Karpas-422 (cell line): ENCODE results near the gene SLC5A2. TPM values are rescaled to one million over a fixed set of nuclear protein-coding genes. Genes with fewer than 3 reads are reported as not detected.
"Not testable (repeated sequence)": the region's sequence is repeated elsewhere in the genome, so short reads cannot be mapped to it uniquely, and the experiment has no call there.

Experiments used
- DNase-seq: peaks from one replicate; pipeline ENCODE4 v3.0.0-alpha.2; 2015
- H2AFZ ChIP-seq: fragments of 200-600 bp; sonication (generic); 2 replicates; pipeline ENCODE4 v1.6.1; 2014; ENCODE audit warnings: antibody characterized with exemption, low read length, mixed read lengths
- H3K27ac ChIP-seq: fragments of 200-600 bp; sonication (generic); 2 replicates; pipeline ENCODE4 v1.5.1; 2014; ENCODE audit warnings: mild to moderate bottlenecking, low read length, moderate library complexity
- H3K27me3 ChIP-seq: fragments of 200-600 bp; sonication (generic); 2 replicates; pipeline ENCODE4 v1.6.1; 2014; ENCODE audit warnings: low read length, mixed read lengths
- H3K36me3 ChIP-seq: fragments of 200-600 bp; sonication (generic); 2 replicates; pipeline ENCODE4 v1.6.1; 2014; ENCODE audit warnings: low read length, mixed read lengths; ENCODE audit not compliant: insufficient read depth
- H3K4me1 ChIP-seq: fragments of 200-600 bp; sonication (generic); 2 replicates; pipeline ENCODE4 v1.6.1; 2014; ENCODE audit warnings: mild to moderate bottlenecking, low read length, mixed read lengths
- H3K4me2 ChIP-seq: fragments of 200-600 bp; sonication (generic); 2 replicates; pipeline ENCODE4 v1.6.1; 2014; ENCODE audit warnings: low read length, low read depth, mild to moderate bottlenecking; ENCODE audit not compliant: poor library complexity, severe bottlenecking
- H3K4me3 ChIP-seq: fragments of 200-600 bp; sonication (generic); 2 replicates; pipeline ENCODE4 v1.5.1; 2014; ENCODE audit warnings: mild to moderate bottlenecking, antibody characterized with exemption, low read length, mixed read lengths
- H3K79me2 ChIP-seq: fragments of 200-600 bp; sonication (generic); 2 replicates; pipeline ENCODE4 v1.6.1; 2014; ENCODE audit warnings: mild to moderate bottlenecking, low read length, mixed read lengths
- H3K9ac ChIP-seq: fragments of 200-600 bp; sonication (generic); 2 replicates; pipeline ENCODE4 v1.6.0; 2014; ENCODE audit warnings: low read length
- H3K9me2 ChIP-seq: fragments of 200-600 bp; sonication (generic), shearing (Covaris generic); replicated peaks from 2 replicates; pipeline ENCODE4 v1.6.0; 2014; ENCODE audit warnings: mild to moderate bottlenecking, low read length, moderate library complexity; ENCODE audit not compliant: insufficient read depth
- H3K9me3 ChIP-seq: fragments of 300-700, 200-600 bp; sonication (generic); 2 replicates; pipeline ENCODE4 v1.6.1; 2014; ENCODE audit warnings: low read length, mixed read lengths
- H4K20me1 ChIP-seq: fragments of 200-600 bp; sonication (generic); 2 replicates; pipeline ENCODE4 v1.6.1; 2014; ENCODE audit warnings: mild to moderate bottlenecking, antibody characterized with exemption, low read length, low read depth; ENCODE audit not compliant: insufficient read depth
- total RNA-seq: library from RNA; depleted of rRNA; stranded (reverse); fragments of >200 nt; shearing (Covaris generic); gene quantifications from 2 replicates; pipeline ENCODE4 v1.2.3, GENCODE V29; 2014; ENCODE audit warnings: low replicate concordance

Gene SLC5A2
- total RNA-seq, 1 experiment from 2014 or later = not detected

GRCh38 chr16:31517800-31518402 lies 35.0 kb downstream of the SLC5A2 start:
- no peaks in the 10 kb centered on the region for H3K79me2 ChIP-seq
- no peak overlapping the region for H2AFZ ChIP-seq
- no peaks in the 10 kb centered on the region for H3K9me3 ChIP-seq
- no peak overlapping the region for H3K4me3 ChIP-seq
- no peak overlapping the region for H3K4me2 ChIP-seq
- no peaks in the 10 kb centered on the region for H3K27me3 ChIP-seq
- peak; percentile 27 for DNase-seq
- H3K27ac ChIP-seq = no peak overlapping the region
- H4K20me1 ChIP-seq = no peaks in the 10 kb centered on the region
- H3K9me2 ChIP-seq = no peaks in the 10 kb centered on the region
- H3K4me1 ChIP-seq = no peaks in the 10 kb centered on the region
- H3K9ac ChIP-seq = no peak overlapping the region
- H3K36me3 ChIP-seq = no peaks in the 10 kb centered on the region

- Histone ChIP-seq H4K20me1 (no peaks in the 10 kb centered on the region), H3K4me2 (no peak overlapping the region), H3K4me1 (no peaks in the 10 kb centered on the region), H3K27me3 (no peaks in the 10 kb centered on the region), H3K36me3 (no peaks in the 10 kb centered on the region), H3K79me2 (no peaks in the 10 kb centered on the region), H3K9ac (no peak overlapping the region), H3K9me3 (no peaks in the 10 kb centered on the region), H3K4me3 (no peak overlapping the region), H3K27ac (no peak overlapping the region), H3K9me2 (no peaks in the 10 kb centered on the region), H2AFZ (no peak overlapping the region)
- peak; percentile 11 for DNase-seq
Observed at GRCh38 chr16:31519759-31520431, 37.0 kb downstream of the SLC5A2 start.

GRCh38 chr16:31521368-31521767 lies 38.4 kb downstream of the SLC5A2 start:
- Histone ChIP-seq H3K27ac (no peak overlapping the region), H3K9me2 (no peaks in the 10 kb centered on the region), H4K20me1 (no peaks in the 10 kb centered on the region), H3K36me3 (no peaks in the 10 kb centered on the region), H3K9me3 (no peaks in the 10 kb centered on the region), H2AFZ (no peak overlapping the region), H3K4me3 (no peak overlapping the region), H3K4me2 (no peak overlapping the region), H3K27me3 (no peaks in the 10 kb centered on the region), H3K79me2 (no peaks in the 10 kb centered on the region), H3K4me1 (no peaks in the 10 kb centered on the region), H3K9ac (no peak overlapping the region)
- no peak for DNase-seq

GRCh38 chr16:31522071-31522470 lies 39.1 kb downstream of the SLC5A2 start:
- Histone ChIP-seq H3K4me1 (no peaks in the 10 kb centered on the region), H3K36me3 (no peaks in the 10 kb centered on the region), H3K9me3 (no peaks in the 10 kb centered on the region), H3K4me2 (no peak overlapping the region), H4K20me1 (no peaks in the 10 kb centered on the region), H3K27ac (no peak overlapping the region), H3K9ac (no peak overlapping the region), H2AFZ (no peak overlapping the region), H3K4me3 (no peak overlapping the region), H3K9me2 (no peaks in the 10 kb centered on the region), H3K27me3 (no peaks in the 10 kb centered on the region), H3K79me2 (no peaks in the 10 kb centered on the region)
- DNase-seq = peak; percentile 12

GRCh38 chr16:31523768-31524167 lies 40.8 kb downstream of the SLC5A2 start:
- not testable (repeated sequence) for H2AFZ ChIP-seq, H3K4me3 ChIP-seq, H3K36me3 ChIP-seq, H4K20me1 ChIP-seq, H3K79me2 ChIP-seq, H3K4me2 ChIP-seq, H3K27ac ChIP-seq, H3K9me3 ChIP-seq, H3K4me1 ChIP-seq, H3K9ac ChIP-seq, H3K27me3 ChIP-seq, DNase-seq, H3K9me2 ChIP-seq

GRCh38 chr16:31525113-31525512 lies 42.2 kb downstream of the SLC5A2 start:
- Histone ChIP-seq H4K20me1 (no peaks in the 10 kb centered on the region), H3K4me1 (no peaks in the 10 kb centered on the region), H3K27ac (no peak overlapping the region), H3K9me3 (no peaks in the 10 kb centered on the region), H3K4me2 (no peak overlapping the region), H3K27me3 (no peaks in the 10 kb centered on the region), H3K36me3 (no peaks in the 10 kb centered on the region), H3K79me2 (no peaks in the 10 kb centered on the region), H3K9me2 (no peaks in the 10 kb centered on the region), H3K9ac (no peak overlapping the region), H2AFZ (no peak overlapping the region), H3K4me3 (no peak overlapping the region)
- no peak for DNase-seq

GRCh38 chr16:31527734-31528274 lies 44.9 kb downstream of the SLC5A2 start, which contains the start of gene AHSP:
Gene AHSP (plus strand): TSS chr16:31527900. CDS start chr16:31528140, 240 bp downstream.
- Histone ChIP-seq H3K36me3 (no peaks in the 10 kb centered on the region), H3K9ac (no peak within 1 kb of the TSS), H3K9me2 (no peaks in the 10 kb centered on the region), H3K4me1 (no peaks in the 10 kb centered on the region), H3K4me2 (no peak within 1 kb of the TSS), H4K20me1 (no peaks in the 10 kb centered on the region), H3K27me3 (no peaks in the 10 kb centered on the region), H3K9me3 (no peaks in the 10 kb centered on the region), H2AFZ (no peak within 1 kb of the TSS), H3K4me3 (no peak within 1 kb of the TSS), H3K27ac (no peak within 1 kb of the TSS), H3K79me2 (no peaks in the 10 kb centered on the region)
- DNase-seq = no peak

- Histone ChIP-seq H3K9ac (no peak overlapping the region), H3K4me3 (no peak overlapping the region), H3K27ac (no peak overlapping the region), H3K4me1 (no peaks in the 10 kb centered on the region), H3K9me2 (no peaks in the 10 kb centered on the region), H3K27me3 (no peaks in the 10 kb centered on the region), H4K20me1 (no peaks in the 10 kb centered on the region), H2AFZ (no peak overlapping the region), H3K36me3 (no peaks in the 10 kb centered on the region), H3K9me3 (no peaks in the 10 kb centered on the region), H3K79me2 (no peaks in the 10 kb centered on the region), H3K4me2 (no peak overlapping the region)
- DNase-seq = no peak
Observed at GRCh38 chr16:31528523-31529107, 45.7 kb downstream of the SLC5A2 start.
